ENCODE results near the gene COL26A1. TPM values are rescaled to one million over a fixed set of nuclear protein-coding genes. Genes with fewer than 3 reads are reported as not detected.

Gene COL26A1
- total RNA-seq, 4 donors from 2014 or later, result 0.20 to 0.30 (median 0.21) TPM; not detected in 1

DNA sequence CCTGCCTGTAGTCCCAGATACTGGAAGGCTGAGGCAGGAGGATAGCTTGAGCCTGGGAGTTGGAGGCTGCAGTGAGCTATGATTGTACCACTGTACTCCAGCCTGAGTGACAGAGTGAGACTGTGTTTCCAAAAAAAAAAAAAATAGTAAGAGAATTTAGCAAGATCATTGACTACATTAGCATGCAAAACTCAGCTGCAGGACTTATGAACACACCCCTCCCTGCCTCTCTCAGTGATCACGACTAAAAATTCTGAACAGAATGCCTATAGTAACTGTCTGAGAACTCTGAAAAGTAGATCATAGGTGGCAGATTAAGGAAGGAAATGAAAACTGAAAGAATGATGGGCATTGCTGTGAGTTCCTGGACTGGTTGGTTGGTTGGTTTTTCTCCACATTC, 215.9 kb downstream of the COL26A1 start:
- H3K27ac ChIP-seq, result no peak overlapping the region
- no peaks in the 10 kb centered on the region for H3K36me3 ChIP-seq
- H3K27me3 ChIP-seq, result no peaks in the 10 kb centered on the region
- DNase-seq (ENCODE audit: low spot score in 2 of 2), result no peak
- H3K9me3 ChIP-seq, result peaks cover 0 to 22% (median 0%) of the 10 kb centered on the region in 4 donors
- no peaks in the 10 kb centered on the region for H3K4me1 ChIP-seq
- H3K4me3 ChIP-seq, result no peak overlapping the region
- no peak for TF ChIP-seq POLR2A (IDR thresholded peaks at IDR 0.05)
- no peak for TF ChIP-seq EP300 (IDR thresholded peaks at IDR 0.05)
- TF ChIP-seq, protein P1, sequence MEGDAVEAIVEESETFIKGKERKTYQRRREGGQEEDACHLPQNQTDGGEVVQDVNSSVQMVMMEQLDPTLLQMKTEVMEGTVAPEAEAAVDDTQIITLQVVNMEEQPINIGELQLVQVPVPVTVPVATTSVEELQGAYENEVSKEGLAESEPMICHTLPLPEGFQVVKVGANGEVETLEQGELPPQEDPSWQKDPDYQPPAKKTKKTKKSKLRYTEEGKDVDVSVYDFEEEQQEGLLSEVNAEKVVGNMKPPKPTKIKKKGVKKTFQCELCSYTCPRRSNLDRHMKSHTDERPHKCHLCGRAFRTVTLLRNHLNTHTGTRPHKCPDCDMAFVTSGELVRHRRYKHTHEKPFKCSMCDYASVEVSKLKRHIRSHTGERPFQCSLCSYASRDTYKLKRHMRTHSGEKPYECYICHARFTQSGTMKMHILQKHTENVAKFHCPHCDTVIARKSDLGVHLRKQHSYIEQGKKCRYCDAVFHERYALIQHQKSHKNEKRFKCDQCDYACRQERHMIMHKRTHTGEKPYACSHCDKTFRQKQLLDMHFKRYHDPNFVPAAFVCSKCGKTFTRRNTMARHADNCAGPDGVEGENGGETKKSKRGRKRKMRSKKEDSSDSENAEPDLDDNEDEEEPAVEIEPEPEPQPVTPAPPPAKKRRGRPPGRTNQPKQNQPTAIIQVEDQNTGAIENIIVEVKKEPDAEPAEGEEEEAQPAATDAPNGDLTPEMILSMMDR (IDR thresholded peaks at IDR 0.05), result no peak
- 41 to 56% methylated on average over 1 of the region's 1 CpG for WGBS, 2 donors

DNA sequence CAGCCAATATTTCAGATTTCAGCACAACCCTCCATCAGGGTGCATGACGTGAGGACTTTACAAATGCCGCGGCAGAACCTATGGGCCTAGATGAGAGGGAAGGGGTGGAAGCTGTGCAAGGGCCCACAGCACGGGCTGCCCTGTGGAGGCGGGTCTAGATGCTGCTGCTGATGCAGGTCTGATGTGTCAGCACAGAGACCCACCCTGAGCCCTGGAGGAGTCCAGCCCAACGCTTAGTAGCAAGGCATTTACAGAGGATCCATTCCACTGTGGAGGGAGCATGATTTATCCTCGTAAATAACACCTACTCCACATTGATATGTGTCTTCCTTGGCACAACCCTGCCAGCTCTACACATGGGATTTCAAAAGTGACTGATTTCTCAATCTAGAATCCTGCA, 217.9 kb downstream of the COL26A1 start:
- no peak for TF ChIP-seq POLR2A (IDR thresholded peaks at IDR 0.05)
- TF ChIP-seq EP300 (IDR thresholded peaks at IDR 0.05), result no peak
- TF ChIP-seq, protein P1 (IDR thresholded peaks at IDR 0.05), result no peak
- 85 to 91% methylated on average over 7 of the region's 7 CpGs for WGBS, 2 donors
- H3K9me3 ChIP-seq, result peaks cover 0 to 20% (median 0%) of the 10 kb centered on the region in 4 donors
- DNase-seq (ENCODE audit: low spot score in 2 of 2), result no peak
- H3K4me3 ChIP-seq, result no peak overlapping the region
- H3K36me3 ChIP-seq, result no peaks in the 10 kb centered on the region
- H3K27ac ChIP-seq, result no peak overlapping the region
- H3K4me1 ChIP-seq, result no peaks in the 10 kb centered on the region
- H3K27me3 ChIP-seq, result no peaks in the 10 kb centered on the region

DNA sequence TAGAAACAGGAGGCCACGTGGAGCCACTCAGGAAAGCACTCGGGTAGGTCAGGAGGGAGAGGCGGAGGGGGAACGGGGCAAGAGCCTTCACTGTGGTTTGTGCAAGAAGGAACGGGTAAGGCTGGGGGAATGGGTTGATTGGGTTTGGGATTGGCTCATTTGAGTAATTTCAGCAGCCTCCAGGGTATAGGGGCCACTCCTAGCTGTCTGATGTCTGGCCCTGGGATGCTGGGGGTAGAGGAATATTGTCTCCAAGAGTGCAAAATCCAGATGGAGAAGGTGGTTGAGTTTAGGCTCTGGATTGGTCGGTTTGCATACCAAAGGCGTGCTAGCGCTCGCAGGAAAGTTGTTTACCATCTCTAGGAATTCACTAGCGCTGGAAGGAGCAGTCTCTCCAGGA, 219.2 kb downstream of the COL26A1 start:
- Histone ChIP-seq H3K9me3 (peaks cover 0 to 15% (median 0%) of the 10 kb centered on the region in 4 donors), H3K4me3 (no peak overlapping the region), H3K27ac (no peak overlapping the region), H3K36me3 (no peaks in the 10 kb centered on the region), H3K4me1 (no peaks in the 10 kb centered on the region), H3K27me3 (no peaks in the 10 kb centered on the region)
- TF ChIP-seq, protein P1 (IDR thresholded peaks at IDR 0.05), result no peak
- TF ChIP-seq EP300 (IDR thresholded peaks at IDR 0.05) (no peak), POLR2A (IDR thresholded peaks at IDR 0.05) (no peak)
- no peak for DNase-seq (ENCODE audit: low spot score in 2 of 2)
- 68 to 74% methylated on average over 10 of the region's 10 CpGs for WGBS, 2 donors

DNA sequence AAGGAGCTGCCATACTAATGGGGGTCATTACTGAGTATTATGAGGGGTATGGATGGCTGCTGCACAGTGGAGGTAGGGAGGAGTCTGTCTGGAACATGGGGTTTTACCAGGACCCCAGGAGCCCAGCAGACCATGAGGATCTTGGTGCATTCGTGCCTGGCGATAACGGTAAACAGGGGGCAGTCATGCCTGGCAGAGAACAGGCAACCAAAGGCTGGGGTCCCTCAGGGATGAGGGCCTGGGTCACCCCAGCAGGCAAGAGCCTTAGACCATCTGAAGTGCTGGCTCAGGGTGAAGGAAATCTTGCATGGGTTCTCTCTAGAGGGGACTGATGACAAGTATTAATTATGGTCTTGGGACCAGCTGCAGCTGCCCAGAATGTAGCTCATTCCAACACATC, 220.3 kb downstream of the COL26A1 start:
- H3K27ac ChIP-seq, result no peak overlapping the region
- WGBS, 2 donors, result 96 to 100% methylated on average over 3 of the region's 3 CpGs
- TF ChIP-seq POLR2A (IDR thresholded peaks at IDR 0.05) (no peak), EP300 (IDR thresholded peaks at IDR 0.05) (no peak)
- TF ChIP-seq, protein P1 (IDR thresholded peaks at IDR 0.05), result no peak
- DNase-seq (ENCODE audit: low spot score in 2 of 2), result no peak
- no peak overlapping the region for H3K4me3 ChIP-seq
- no peaks in the 10 kb centered on the region for H3K36me3 ChIP-seq
- no peaks in the 10 kb centered on the region for H3K27me3 ChIP-seq
- no peaks in the 10 kb centered on the region for H3K4me1 ChIP-seq
- peaks cover 0 to 11% (median 0%) of the 10 kb centered on the region in 4 donors for H3K9me3 ChIP-seq

DNA sequence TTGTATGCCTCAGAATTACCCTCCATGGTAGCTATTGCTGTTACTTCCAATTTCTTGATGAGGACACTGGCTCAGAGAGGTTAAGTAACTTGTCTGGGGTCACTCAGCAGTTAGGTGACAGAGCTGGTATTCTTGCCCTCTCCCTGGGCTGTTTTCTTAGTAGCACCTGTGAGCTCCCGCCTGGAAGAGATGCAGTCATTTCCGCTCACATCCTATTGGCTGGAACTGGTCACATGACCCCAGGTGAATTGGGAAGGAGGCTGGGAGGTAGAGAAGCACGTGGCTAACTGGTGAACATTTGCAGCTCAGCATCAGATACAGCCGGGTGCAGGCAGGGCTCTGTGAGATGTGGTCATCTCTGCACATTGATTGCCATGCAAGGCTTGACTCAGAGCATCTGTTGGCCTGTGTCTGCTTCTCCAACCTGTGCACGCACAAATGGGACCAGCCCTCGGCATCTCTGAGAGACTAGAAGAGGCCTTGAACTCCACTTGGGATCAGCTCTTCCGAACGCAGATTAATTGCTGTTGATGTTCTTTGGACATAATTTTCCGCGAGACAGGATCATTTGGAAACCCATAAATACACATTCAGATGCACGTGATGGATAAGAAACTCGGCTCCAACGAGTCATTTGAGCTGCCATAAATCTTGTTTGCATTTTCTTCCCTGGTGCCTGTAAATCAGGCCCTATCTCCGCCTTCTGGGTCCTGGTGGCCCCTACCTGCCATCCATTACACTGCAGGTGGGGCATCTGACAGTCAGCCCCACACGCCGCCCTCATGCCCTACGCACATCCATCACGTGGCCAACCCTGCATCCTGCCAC, 223.6 kb downstream of the COL26A1 start:
- 62 to 69% methylated on average over 18 of the region's 18 CpGs for WGBS, 2 donors
- peaks cover 0 to 11% (median 0%) of the 10 kb centered on the region in 4 donors for H3K9me3 ChIP-seq
- TF ChIP-seq, protein P1 (IDR thresholded peaks at IDR 0.05), result no peak
- no peak for TF ChIP-seq EP300 (IDR thresholded peaks at IDR 0.05)
- no peak for TF ChIP-seq POLR2A (IDR thresholded peaks at IDR 0.05)
- no peaks in the 10 kb centered on the region for H3K27me3 ChIP-seq
- H3K4me1 ChIP-seq, result no peaks in the 10 kb centered on the region
- H3K4me3 ChIP-seq, result no peak overlapping the region
- DNase-seq (ENCODE audit: low spot score in 2 of 2), result no peak
- H3K27ac ChIP-seq, result no peak overlapping the region
- no peaks in the 10 kb centered on the region for H3K36me3 ChIP-seq
